ENCODE data around the gene SLC17A3. TPM values are rescaled to one million over a fixed set of nuclear protein-coding genes. Genes with fewer than 3 reads are reported as not detected.

Gene SLC17A3
- total RNA-seq, 1 experiment from 2014 or later, result not detected

DNA sequence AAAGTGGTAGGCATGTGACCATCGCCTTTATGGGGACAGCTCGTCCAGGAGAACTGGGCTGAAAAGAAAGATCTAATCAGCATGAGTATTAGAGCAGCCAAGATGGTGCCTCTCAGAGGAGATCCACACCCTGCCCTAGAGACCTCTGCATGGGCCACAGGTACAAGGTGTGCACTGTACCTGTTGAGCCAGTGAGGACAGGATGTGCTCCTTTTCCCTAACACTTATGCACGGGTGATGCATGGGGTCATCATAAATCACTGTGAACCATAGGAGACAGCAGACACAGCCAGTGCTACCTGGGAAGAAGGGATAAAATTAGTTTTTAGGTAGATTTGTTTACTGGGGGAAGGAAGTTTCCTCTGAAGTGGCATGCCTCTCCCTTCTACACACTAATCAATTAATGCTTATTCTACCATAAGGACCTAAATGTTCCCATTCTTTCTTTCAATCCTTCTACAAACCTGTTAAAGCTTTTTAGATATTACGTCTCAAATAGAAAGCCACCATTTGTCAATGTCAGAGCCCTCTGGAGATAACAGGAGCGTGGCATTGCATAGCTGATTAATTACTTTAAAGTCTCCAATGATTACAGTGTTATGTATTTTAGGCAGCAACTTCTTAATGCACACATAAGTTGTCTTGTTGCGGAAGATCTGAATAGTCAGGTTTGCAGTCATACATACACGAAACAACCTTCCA is 42.9 kb upstream of the SLC17A3 start:
- Mint-ChIP-seq H3K36me3 (no peaks in the 10 kb centered on the region), H3K4me1 (0 out of 2 replicates have a peak, but pooled peaks cover 4% of the 10 kb centered on the region), H3K27me3 (ENCODE audit: low read depth) (no peaks in the 10 kb centered on the region), H3K9me3 (peaks cover 3% of the 10 kb centered on the region; the same call in 1 of the 2 replicates), H3K4me3 (no peak overlapping the region), H3K27ac (no peak overlapping the region)
- CTCF ChIA-PET, result no interaction called here
- no peak for ATAC-seq
- POLR2A ChIA-PET, result no interaction called here
- no peak for TF ChIP-seq ZNF121 (CRISPR knock-in tag; IDR thresholded peaks at IDR 0.05)
- no peak for TF ChIP-seq JUN (CRISPR knock-in tag; IDR thresholded peaks at IDR 0.05)
- TF ChIP-seq, protein P1, sequence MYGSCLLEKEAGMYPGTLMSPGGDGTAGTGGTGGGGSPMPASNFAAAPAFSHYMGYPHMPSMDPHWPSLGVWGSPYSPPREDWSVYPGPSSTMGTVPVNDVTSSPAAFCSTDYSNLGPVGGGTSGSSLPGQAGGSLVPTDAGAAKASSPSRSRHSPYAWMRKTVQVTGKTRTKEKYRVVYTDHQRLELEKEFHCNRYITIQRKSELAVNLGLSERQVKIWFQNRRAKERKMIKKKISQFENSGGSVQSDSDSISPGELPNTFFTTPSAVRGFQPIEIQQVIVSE (CRISPR knock-in tag; IDR thresholded peaks at IDR 0.05; ENCODE audit: borderline replicate concordance), result no peak
- no peak for TF ChIP-seq OVOL2 (CRISPR knock-in tag; IDR thresholded peaks at IDR 0.05; ENCODE audit: borderline replicate concordance)
- TF ChIP-seq, protein P2, sequence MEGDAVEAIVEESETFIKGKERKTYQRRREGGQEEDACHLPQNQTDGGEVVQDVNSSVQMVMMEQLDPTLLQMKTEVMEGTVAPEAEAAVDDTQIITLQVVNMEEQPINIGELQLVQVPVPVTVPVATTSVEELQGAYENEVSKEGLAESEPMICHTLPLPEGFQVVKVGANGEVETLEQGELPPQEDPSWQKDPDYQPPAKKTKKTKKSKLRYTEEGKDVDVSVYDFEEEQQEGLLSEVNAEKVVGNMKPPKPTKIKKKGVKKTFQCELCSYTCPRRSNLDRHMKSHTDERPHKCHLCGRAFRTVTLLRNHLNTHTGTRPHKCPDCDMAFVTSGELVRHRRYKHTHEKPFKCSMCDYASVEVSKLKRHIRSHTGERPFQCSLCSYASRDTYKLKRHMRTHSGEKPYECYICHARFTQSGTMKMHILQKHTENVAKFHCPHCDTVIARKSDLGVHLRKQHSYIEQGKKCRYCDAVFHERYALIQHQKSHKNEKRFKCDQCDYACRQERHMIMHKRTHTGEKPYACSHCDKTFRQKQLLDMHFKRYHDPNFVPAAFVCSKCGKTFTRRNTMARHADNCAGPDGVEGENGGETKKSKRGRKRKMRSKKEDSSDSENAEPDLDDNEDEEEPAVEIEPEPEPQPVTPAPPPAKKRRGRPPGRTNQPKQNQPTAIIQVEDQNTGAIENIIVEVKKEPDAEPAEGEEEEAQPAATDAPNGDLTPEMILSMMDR (IDR thresholded peaks at IDR 0.05), result no peak
- no peak for TF ChIP-seq CREM (CRISPR knock-in tag; IDR thresholded peaks at IDR 0.05)
- no peak for TF ChIP-seq NFATC4 (CRISPR knock-in tag; IDR thresholded peaks at IDR 0.05)
- TF ChIP-seq ZNF671 (CRISPR knock-in tag; IDR thresholded peaks at IDR 0.05), result no peak
- TF ChIP-seq, protein P3, sequence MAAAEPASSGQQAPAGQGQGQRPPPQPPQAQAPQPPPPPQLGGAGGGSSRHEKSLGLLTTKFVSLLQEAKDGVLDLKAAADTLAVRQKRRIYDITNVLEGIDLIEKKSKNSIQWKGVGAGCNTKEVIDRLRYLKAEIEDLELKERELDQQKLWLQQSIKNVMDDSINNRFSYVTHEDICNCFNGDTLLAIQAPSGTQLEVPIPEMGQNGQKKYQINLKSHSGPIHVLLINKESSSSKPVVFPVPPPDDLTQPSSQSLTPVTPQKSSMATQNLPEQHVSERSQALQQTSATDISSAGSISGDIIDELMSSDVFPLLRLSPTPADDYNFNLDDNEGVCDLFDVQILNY (CRISPR knock-in tag; IDR thresholded peaks at IDR 0.05), result no peak
- no peak for TF ChIP-seq ESRRA (CRISPR knock-in tag; IDR thresholded peaks at IDR 0.05; ENCODE audit: borderline replicate concordance)
- TF ChIP-seq, protein P4, sequence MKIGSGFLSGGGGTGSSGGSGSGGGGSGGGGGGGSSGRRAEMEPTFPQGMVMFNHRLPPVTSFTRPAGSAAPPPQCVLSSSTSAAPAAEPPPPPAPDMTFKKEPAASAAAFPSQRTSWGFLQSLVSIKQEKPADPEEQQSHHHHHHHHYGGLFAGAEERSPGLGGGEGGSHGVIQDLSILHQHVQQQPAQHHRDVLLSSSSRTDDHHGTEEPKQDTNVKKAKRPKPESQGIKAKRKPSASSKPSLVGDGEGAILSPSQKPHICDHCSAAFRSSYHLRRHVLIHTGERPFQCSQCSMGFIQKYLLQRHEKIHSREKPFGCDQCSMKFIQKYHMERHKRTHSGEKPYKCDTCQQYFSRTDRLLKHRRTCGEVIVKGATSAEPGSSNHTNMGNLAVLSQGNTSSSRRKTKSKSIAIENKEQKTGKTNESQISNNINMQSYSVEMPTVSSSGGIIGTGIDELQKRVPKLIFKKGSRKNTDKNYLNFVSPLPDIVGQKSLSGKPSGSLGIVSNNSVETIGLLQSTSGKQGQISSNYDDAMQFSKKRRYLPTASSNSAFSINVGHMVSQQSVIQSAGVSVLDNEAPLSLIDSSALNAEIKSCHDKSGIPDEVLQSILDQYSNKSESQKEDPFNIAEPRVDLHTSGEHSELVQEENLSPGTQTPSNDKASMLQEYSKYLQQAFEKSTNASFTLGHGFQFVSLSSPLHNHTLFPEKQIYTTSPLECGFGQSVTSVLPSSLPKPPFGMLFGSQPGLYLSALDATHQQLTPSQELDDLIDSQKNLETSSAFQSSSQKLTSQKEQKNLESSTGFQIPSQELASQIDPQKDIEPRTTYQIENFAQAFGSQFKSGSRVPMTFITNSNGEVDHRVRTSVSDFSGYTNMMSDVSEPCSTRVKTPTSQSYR (CRISPR knock-in tag; IDR thresholded peaks at IDR 0.05), result no peak
- no peak for TF ChIP-seq IRF2 (CRISPR knock-in tag; IDR thresholded peaks at IDR 0.05; ENCODE audit: borderline replicate concordance, low read depth)
- TF ChIP-seq SMAD4 (CRISPR knock-in tag; IDR thresholded peaks at IDR 0.05), result no peak
- TF ChIP-seq, protein P5, sequence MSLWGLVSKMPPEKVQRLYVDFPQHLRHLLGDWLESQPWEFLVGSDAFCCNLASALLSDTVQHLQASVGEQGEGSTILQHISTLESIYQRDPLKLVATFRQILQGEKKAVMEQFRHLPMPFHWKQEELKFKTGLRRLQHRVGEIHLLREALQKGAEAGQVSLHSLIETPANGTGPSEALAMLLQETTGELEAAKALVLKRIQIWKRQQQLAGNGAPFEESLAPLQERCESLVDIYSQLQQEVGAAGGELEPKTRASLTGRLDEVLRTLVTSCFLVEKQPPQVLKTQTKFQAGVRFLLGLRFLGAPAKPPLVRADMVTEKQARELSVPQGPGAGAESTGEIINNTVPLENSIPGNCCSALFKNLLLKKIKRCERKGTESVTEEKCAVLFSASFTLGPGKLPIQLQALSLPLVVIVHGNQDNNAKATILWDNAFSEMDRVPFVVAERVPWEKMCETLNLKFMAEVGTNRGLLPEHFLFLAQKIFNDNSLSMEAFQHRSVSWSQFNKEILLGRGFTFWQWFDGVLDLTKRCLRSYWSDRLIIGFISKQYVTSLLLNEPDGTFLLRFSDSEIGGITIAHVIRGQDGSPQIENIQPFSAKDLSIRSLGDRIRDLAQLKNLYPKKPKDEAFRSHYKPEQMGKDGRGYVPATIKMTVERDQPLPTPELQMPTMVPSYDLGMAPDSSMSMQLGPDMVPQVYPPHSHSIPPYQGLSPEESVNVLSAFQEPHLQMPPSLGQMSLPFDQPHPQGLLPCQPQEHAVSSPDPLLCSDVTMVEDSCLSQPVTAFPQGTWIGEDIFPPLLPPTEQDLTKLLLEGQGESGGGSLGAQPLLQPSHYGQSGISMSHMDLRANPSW (CRISPR knock-in tag; conservative IDR thresholded peaks at IDR 0.05; ENCODE audit: low read depth), result no peak
- no peak for TF ChIP-seq PRRX2 (CRISPR knock-in tag; IDR thresholded peaks at IDR 0.05)
- TF ChIP-seq, protein P6, sequence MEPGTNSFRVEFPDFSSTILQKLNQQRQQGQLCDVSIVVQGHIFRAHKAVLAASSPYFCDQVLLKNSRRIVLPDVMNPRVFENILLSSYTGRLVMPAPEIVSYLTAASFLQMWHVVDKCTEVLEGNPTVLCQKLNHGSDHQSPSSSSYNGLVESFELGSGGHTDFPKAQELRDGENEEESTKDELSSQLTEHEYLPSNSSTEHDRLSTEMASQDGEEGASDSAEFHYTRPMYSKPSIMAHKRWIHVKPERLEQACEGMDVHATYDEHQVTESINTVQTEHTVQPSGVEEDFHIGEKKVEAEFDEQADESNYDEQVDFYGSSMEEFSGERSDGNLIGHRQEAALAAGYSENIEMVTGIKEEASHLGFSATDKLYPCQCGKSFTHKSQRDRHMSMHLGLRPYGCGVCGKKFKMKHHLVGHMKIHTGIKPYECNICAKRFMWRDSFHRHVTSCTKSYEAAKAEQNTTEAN (CRISPR knock-in tag; IDR thresholded peaks at IDR 0.05), result no peak
- TF ChIP-seq, protein P7, sequence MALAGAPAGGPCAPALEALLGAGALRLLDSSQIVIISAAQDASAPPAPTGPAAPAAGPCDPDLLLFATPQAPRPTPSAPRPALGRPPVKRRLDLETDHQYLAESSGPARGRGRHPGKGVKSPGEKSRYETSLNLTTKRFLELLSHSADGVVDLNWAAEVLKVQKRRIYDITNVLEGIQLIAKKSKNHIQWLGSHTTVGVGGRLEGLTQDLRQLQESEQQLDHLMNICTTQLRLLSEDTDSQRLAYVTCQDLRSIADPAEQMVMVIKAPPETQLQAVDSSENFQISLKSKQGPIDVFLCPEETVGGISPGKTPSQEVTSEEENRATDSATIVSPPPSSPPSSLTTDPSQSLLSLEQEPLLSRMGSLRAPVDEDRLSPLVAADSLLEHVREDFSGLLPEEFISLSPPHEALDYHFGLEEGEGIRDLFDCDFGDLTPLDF (CRISPR knock-in tag; IDR thresholded peaks at IDR 0.05), result no peak
- TF ChIP-seq SOX15 (CRISPR knock-in tag; IDR thresholded peaks at IDR 0.05), result no peak
- TF ChIP-seq, protein P8, sequence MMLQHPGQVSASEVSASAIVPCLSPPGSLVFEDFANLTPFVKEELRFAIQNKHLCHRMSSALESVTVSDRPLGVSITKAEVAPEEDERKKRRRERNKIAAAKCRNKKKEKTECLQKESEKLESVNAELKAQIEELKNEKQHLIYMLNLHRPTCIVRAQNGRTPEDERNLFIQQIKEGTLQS (CRISPR knock-in tag; conservative IDR thresholded peaks at IDR 0.05), result no peak
- TF ChIP-seq, protein P9, sequence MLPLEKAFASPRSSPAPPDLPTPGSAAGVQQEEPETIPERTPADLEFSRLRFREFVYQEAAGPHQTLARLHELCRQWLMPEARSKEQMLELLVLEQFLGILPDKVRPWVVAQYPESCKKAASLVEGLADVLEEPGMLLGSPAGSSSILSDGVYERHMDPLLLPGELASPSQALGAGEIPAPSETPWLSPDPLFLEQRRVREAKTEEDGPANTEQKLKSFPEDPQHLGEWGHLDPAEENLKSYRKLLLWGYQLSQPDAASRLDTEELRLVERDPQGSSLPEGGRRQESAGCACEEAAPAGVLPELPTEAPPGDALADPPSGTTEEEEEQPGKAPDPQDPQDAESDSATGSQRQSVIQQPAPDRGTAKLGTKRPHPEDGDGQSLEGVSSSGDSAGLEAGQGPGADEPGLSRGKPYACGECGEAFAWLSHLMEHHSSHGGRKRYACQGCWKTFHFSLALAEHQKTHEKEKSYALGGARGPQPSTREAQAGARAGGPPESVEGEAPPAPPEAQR (CRISPR knock-in tag; IDR thresholded peaks at IDR 0.05), result no peak
- no peak for DNase-seq (ENCODE audit: low spot score)
